Duodenal mucosa (tissue), 2 donors: ENCODE measurements around the gene RFNG.

Experiments used
- H3K27ac ChIP-seq: one replicate; pipeline ENCODE4 v1.7.0; 2013; ENCODE audit warnings: low read depth, low read length
- H3K27me3 ChIP-seq, 2 donors: one replicate each; pipeline ENCODE4 v1.7.0; 2013; ENCODE audit warnings: low read length in 2 of 2, control low read depth in 1 of 2; ENCODE audit not compliant: insufficient read depth in 2 of 2, control insufficient read depth in 1 of 2
- H3K36me3 ChIP-seq, 2 donors: one replicate each; pipeline ENCODE4 v1.7.0; 2013; ENCODE audit warnings: low read length in 2 of 2, control low read depth in 1 of 2; ENCODE audit not compliant: insufficient read depth in 2 of 2, control insufficient read depth in 1 of 2
- H3K4me1 ChIP-seq, 2 donors: one replicate each; pipeline ENCODE4 v1.7.0; 2013; ENCODE audit warnings: low read length in 2 of 2, control low read depth in 1 of 2; ENCODE audit not compliant: insufficient read depth in 2 of 2, control insufficient read depth in 1 of 2
- H3K4me3 ChIP-seq, 2 donors: one replicate each; pipeline ENCODE4 v1.7.0; 2013; ENCODE audit warnings: low read length in 2 of 2, low read depth in 1 of 2
- H3K9ac ChIP-seq, 2 donors: one replicate each; pipeline ENCODE4 v1.7.0; 2013; ENCODE audit warnings: low read length in 2 of 2, low read depth in 1 of 2
- H3K9me3 ChIP-seq, 2 donors: one replicate each; pipeline ENCODE4 v1.7.0; 2013; ENCODE audit warnings: low read length in 2 of 2, control low read depth in 1 of 2; ENCODE audit not compliant: control insufficient read depth in 1 of 2

RFNG gene

DNA sequence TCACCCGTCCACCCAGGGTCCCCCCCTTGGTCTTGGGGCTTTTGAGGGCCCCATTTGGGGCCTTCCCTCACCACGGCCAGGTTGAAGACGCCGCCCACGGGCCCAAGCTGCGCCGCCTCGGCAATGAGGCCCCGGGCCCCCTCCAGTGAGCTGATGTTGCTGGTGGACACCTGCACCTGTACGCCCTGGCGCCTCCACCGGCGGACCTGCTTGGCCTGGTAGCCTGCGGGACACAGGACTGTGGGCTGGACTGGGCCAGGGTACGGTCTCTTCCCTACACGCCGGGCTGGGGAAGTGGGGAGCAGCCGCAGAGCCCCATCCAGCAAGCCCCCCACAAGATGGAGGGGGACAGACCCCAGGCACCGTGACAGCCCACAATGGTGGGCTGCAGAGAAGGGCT, 30.8 kb upstream of the RFNG start:
- Histone ChIP-seq H3K9me3 (no peaks in the 10 kb centered on the region), H3K4me1 (no peaks in the 10 kb centered on the region), H3K27ac (no peak overlapping the region), H3K9ac (no peak overlapping the region), H3K36me3 (peaks cover 23 to 91% of the 10 kb centered on the region in 2 donors), H3K27me3 (no peaks in the 10 kb centered on the region), H3K4me3 (no peak overlapping the region)

DNA sequence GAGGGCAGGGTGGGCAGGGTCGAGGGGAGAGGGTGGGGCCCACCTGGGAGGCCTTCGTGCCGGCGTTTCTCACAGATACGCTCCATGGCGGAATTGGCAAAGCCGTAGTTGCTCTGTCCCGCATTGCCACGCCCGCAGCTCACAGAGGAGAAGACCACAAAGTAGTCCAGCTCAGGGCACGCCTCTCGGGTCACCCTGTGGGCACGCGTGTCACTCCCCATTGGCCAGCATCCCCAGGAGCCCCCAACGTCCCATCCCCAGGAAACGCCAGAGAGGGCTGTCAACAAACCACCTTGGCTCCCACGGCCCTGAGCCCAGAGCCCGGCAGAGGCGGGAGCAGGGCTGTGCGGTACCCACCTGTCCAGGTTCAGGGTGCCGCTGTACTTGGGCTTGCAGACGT, 30.4 kb upstream of the RFNG start:
- Histone ChIP-seq H3K36me3 (peaks cover 23 to 87% of the 10 kb centered on the region in 2 donors), H3K4me3 (no peak overlapping the region), H3K9me3 (no peaks in the 10 kb centered on the region), H3K9ac (no peak overlapping the region), H3K27ac (no peak overlapping the region), H3K4me1 (no peaks in the 10 kb centered on the region), H3K27me3 (no peaks in the 10 kb centered on the region)

DNA sequence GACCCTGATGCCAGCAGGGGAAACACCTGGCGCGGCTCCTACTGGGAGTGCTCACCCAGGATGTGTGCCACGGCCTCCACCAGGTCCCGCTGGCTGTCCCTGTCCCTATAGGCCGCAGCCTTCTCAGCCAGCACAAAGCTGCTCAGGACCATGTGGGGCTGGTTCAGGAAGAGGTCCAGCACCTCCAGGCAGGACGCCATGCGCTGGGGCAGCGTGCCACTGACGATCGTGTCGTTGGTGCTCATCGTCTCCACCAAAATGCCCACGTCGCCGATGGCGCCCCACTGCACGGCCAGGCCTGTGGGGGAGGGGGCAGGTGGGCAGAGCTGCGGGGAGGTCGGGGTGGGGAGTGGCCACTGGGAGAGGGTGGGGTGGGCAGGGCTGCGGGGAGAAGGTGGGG, 29.9 kb upstream of the RFNG start:
- Histone ChIP-seq H3K4me1 (no peaks in the 10 kb centered on the region), H3K27me3 (no peaks in the 10 kb centered on the region), H3K9me3 (no peaks in the 10 kb centered on the region), H3K27ac (no peak overlapping the region), H3K36me3 (peaks cover 23 to 83% of the 10 kb centered on the region in 2 donors), H3K9ac (no peak overlapping the region), H3K4me3 (no peak overlapping the region)

DNA sequence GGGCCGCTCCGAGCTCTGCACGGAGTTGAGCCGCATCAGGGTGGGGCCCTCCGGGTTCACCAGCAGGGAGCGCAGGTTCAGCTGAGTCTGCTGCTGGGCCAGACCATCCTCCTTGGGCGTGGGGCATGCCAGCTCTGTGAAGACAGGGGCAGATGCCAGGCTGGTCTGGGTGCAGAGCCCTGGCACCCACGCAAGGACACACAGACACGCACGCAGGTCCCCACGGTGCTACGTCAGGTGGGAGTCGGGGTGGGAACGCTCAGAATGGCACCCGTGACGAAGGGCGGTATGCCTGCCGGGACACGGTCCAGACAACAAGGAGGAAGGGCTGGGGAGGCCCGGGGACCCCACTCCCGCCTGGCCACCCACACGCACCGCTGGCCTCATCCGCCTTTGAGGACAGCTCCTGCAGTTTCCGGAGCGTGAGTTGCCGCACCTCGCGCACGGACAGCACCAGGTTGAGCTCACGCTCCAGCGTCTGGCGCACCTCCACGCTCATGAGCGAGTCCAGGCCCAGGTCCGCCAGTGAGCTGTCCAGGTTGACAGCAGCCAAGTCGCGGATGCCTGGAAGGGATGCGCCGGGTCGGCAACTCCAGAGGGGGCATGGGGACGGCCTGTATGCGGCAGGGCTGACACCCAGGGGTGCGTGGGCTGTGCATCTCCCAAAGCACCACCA, 29.3 kb upstream of the RFNG start:
- no peak overlapping the region for H3K27ac ChIP-seq
- peaks cover 23 to 77% of the 10 kb centered on the region in 2 donors for H3K36me3 ChIP-seq
- H3K27me3 ChIP-seq, result no peaks in the 10 kb centered on the region
- no peak overlapping the region for H3K9ac ChIP-seq
- H3K4me1 ChIP-seq, result no peaks in the 10 kb centered on the region
- H3K9me3 ChIP-seq, result no peaks in the 10 kb centered on the region
- no peak overlapping the region for H3K4me3 ChIP-seq

DNA sequence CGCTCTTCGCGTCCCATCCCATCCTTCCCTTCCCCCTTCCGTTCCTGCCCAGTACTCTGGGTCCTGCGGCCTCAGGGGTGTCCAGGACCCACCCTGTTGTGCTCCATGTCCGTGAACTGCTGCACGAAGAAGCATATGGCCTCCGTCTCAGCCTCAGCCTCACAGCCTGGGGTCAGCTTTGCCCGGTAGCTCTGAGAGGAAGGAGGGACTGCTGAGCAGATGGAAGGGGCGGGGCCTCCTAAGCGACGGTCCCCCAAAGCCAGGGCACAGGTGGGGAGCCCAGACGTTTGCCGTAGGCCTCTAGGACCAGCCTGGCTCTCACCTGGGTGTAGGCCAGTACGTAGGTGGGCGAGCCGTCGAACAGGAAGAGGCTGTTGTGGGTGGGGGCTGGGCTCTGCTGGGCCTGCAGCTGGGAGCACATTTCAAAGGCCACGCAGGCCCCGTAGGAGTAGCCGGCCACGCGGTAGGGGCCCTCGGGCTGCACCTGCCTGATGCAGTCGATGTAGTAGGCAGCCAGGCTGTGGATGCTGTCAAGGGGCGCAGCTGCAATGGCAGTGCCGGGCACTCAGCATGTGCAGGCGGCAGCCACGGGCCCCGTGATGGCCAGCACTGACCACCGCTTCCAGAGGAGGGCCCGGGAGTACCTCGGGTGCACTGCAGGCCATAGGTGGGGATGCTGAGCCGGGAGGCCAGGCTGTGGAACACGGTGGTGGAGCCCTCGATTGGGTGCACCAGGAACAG, 28.6 kb upstream of the RFNG start:
- Histone ChIP-seq H3K4me1 (no peaks in the 10 kb centered on the region), H3K9me3 (no peaks in the 10 kb centered on the region), H3K9ac (no peak overlapping the region), H3K27ac (no peak overlapping the region), H3K36me3 (peaks cover 23 to 71% of the 10 kb centered on the region in 2 donors), H3K27me3 (no peaks in the 10 kb centered on the region), H3K4me3 (no peak overlapping the region)

DNA sequence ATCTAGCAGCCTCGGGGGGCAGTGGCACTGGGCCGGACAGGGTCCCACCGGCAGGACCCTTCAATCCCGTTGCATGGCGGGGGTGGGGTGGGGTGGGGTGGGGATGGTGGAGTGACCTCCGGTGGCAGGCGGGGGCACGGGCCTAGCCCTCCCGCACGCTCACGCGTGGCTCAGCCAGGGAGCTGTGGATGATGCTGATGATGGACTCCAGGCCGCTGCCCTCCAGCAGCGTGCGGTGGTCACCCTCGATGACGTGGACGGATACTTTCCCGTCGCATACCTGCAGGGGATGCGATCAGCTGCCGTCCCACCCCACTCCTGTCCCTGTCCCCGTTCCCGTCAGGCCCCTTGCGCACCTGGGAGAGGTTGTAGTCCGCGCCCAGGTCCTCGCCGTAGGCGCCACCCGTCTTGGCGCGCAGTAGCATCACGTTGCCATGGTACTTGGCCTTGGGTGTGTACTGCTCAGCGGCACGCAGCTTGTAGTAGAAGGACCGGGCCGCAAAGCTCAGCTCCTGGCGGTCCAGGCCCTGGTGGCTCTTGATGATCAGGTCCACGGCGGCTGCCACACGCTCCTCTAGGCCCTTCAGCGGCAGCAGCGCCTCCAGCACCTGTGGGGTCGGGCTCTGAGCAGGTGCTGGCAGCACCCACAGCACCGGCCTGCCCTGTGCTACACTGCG, 27.5 kb upstream of the RFNG start:
- Histone ChIP-seq H3K36me3 (peaks cover 23 to 61% of the 10 kb centered on the region in 2 donors), H3K9ac (no peak overlapping the region), H3K4me1 (no peaks in the 10 kb centered on the region), H3K4me3 (no peak overlapping the region), H3K9me3 (no peaks in the 10 kb centered on the region), H3K27ac (no peak overlapping the region), H3K27me3 (no peaks in the 10 kb centered on the region)

DNA sequence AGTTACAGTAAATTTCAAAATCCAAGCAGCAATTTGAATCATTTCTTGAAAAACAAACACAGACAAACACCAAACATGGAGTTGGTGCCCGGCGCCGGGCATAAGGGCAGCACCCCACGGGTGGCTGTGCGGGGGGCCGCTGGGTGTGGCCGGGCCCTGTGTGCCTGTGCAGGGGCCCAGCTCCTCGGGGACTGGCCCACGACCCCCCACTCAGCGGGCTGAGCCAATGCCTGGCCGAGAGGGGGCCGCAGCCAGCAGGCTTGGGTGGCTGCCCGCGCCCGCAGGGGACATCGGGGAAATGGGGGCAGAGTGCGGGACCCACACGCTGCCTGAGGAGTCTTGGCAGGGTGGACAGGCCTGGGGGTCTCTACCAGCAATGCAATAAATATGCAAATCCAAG, 26.8 kb upstream of the RFNG start:
- H3K4me3 ChIP-seq, result no peak overlapping the region
- no peak overlapping the region for H3K27ac ChIP-seq
- H3K4me1 ChIP-seq, result no peaks in the 10 kb centered on the region
- peaks cover 23 to 54% of the 10 kb centered on the region in 2 donors for H3K36me3 ChIP-seq
- H3K9ac ChIP-seq, result no peak overlapping the region
- no peaks in the 10 kb centered on the region for H3K27me3 ChIP-seq
- H3K9me3 ChIP-seq, result no peaks in the 10 kb centered on the region

DNA sequence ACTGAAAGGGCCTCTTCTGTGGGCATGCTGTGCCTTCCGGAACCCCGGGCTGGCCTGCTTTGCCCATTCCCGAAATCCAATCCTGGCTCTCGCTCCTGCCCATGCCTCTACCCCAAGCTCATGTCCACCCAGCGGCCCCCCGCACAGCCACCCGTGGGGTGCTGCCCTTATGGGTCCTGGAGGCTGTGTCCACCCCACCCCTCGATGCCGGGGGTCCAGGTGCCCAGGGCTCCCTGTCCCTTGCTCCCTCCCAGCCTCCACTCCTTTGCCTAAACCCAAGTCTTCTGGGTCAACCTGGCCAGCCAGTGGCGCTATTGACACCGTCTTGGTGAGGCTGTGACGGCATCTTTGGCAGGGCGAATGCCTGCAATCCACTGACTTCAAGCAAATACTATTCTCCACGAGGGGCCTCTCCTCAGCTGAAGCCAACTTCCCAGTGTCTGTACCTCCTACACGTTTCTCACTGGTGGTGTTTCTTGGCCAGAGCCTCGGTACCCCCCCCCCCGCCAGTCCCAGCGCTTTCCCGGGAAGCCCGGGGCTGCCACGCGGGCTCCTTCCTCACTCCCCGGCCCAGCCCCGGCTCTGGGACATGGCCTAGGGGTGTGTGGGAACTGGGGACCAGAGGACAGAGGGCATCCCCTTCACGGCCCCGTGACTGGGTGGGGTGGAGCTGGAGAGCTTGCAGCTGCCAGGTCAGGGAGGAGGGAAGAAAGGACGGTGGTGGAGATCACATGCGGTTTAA, 26.2 kb upstream of the RFNG start:
- no peak overlapping the region for H3K4me3 ChIP-seq
- H3K9me3 ChIP-seq, result no peaks in the 10 kb centered on the region
- H3K27me3 ChIP-seq, result no peaks in the 10 kb centered on the region
- H3K27ac ChIP-seq, result no peak overlapping the region
- H3K36me3 ChIP-seq, result peaks cover 19 to 47% of the 10 kb centered on the region in 2 donors
- no peaks in the 10 kb centered on the region for H3K4me1 ChIP-seq
- H3K9ac ChIP-seq, result no peak overlapping the region

DNA sequence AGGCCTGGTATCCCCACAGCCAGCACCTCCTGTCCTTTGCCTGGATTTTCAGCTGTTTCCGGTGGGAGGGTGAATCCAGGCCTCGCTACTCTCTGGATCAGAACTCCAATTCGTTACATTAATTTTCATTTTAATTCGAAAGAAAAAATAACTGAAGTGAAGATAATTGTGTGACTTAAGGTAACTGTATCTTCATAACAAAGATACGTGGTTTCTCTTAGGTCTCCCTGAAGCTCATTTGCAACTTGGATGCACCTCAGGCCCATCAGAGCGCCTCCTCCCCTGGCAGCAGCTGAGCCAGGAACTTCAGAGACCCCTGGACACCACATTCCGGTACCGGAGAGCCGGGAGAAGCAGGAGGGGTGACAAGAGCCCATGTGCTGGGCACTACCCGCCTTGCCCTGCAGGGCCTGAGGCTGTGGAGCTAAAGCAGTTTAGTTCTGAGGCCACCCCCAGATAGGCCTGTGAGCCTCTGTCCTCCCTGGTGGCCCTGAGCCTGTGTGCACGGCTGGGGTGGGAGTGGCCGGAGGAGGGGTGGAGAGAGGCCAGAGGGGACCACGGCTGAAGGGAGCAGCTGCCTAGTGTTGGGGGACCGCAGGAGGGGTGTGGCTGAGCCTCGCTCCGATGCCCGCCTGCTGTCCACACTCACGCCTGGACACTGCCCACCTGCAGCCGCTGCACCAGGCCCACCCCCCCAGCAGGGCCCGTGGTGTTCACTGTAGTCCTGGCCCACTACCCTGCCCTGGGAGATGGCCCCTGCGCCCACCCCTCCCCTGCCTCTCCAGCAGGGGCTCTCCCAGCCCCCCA, 25.4 kb upstream of the RFNG start:
- Histone ChIP-seq H3K9ac (no peak overlapping the region), H3K9me3 (no peaks in the 10 kb centered on the region), H3K4me3 (no peak overlapping the region), H3K27ac (no peak overlapping the region), H3K36me3 (peaks cover 16 to 39% of the 10 kb centered on the region in 2 donors), H3K4me1 (no peaks in the 10 kb centered on the region), H3K27me3 (no peaks in the 10 kb centered on the region)
